ENCODE data around the gene CDK14.

DNA sequence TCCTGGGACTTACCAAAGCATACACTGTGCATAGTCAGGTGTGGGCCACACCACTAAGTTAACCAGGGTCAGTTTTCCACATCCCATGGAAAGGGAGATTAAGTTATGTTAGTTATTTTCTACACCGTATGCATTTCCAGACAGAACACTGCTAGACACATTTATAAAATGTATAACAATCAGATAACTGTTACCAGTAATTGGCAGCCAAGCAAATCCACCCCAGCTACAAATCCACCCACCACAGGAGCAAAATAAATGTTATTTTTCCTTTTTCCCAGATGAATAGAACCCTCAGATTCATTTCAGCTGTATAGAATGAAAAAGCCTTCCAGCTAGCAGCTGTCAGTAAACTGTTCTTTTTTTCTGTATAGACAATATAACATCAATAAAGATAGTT is 411.2 kb downstream of the CDK14 start:
- TF ChIP-seq TCF12 (IDR thresholded peaks at IDR 0.05; ENCODE audit: low read depth) (no peak), RAD21 (IDR thresholded peaks at IDR 0.05; ENCODE audit: low read depth) (no peak)
- TF ChIP-seq, protein P1, sequence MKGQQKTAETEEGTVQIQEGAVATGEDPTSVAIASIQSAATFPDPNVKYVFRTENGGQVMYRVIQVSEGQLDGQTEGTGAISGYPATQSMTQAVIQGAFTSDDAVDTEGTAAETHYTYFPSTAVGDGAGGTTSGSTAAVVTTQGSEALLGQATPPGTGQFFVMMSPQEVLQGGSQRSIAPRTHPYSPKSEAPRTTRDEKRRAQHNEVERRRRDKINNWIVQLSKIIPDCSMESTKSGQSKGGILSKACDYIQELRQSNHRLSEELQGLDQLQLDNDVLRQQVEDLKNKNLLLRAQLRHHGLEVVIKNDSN (IDR thresholded peaks at IDR 0.05), result no peak
- TF ChIP-seq, protein P2, sequence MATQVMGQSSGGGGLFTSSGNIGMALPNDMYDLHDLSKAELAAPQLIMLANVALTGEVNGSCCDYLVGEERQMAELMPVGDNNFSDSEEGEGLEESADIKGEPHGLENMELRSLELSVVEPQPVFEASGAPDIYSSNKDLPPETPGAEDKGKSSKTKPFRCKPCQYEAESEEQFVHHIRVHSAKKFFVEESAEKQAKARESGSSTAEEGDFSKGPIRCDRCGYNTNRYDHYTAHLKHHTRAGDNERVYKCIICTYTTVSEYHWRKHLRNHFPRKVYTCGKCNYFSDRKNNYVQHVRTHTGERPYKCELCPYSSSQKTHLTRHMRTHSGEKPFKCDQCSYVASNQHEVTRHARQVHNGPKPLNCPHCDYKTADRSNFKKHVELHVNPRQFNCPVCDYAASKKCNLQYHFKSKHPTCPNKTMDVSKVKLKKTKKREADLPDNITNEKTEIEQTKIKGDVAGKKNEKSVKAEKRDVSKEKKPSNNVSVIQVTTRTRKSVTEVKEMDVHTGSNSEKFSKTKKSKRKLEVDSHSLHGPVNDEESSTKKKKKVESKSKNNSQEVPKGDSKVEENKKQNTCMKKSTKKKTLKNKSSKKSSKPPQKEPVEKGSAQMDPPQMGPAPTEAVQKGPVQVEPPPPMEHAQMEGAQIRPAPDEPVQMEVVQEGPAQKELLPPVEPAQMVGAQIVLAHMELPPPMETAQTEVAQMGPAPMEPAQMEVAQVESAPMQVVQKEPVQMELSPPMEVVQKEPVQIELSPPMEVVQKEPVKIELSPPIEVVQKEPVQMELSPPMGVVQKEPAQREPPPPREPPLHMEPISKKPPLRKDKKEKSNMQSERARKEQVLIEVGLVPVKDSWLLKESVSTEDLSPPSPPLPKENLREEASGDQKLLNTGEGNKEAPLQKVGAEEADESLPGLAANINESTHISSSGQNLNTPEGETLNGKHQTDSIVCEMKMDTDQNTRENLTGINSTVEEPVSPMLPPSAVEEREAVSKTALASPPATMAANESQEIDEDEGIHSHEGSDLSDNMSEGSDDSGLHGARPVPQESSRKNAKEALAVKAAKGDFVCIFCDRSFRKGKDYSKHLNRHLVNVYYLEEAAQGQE (IDR thresholded peaks at IDR 0.05; ENCODE audit: low read depth), result no peak
